ENCODE measurements around the gene TMEM214. TPM values are rescaled to one million over a fixed set of nuclear protein-coding genes. Genes with fewer than 3 reads are reported as not detected.
A peak's percentile ranks its signal among the peaks of the same experiment; 100 is the strongest.

TMEM214 gene
- total RNA-seq, 2 experiments from 2014 or later, result 22.0 to 24.6 TPM

DNA sequence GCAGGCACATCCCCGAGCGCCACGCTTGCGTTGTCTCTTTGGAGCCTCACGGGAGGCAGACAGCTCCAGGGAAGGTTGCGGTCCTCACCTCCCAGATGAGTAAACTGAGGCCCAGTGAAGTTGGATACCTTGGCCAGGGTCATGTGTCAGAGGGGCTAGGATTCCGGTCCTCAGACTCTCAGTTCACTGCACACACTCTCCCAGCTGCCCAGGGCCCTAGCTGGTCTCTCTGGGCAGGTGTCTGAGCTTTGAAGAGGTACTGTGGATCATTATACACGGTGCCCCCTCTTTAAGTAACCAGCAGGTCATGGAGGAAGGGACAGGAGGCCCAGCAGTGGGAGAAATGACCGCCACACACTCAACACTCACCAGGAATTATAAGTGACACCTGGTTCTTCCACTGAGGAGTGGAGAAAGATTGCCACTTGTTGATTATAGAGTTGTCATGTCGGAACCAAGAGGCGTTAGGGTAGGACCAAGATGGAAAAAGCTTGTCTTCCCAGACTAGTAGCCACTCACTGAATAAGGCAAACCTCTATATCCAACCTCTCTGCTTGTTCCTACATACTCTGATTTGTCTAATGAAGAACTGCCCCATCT lies 588 bp downstream of the TMEM214 start:
- ATAC-seq (ENCODE audit: poor library complexity), result no peak

DNA sequence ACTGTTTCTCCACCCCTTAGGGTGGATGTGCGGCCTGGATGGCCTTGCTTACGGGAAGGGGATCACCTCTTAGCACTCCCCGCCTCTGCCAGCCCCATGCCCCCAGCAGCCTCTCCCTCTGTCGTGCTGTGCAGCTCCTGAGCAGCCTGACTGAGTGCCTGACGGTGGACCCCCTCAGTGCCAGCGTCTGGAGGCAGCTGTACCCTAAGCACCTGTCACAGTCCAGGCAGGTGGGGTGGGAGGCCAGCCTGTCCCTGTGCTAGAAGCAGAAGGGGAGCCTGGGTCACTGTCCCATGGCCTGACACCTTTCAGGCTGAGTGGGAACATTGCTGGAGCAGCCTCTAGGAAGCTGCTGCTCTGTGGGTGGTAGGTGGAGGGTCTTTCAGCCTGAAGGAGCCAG lies 5.2 kb downstream of the TMEM214 start:
- Histone ChIP-seq H3K27me3 (ENCODE audit: control insufficient read depth in 1 of 2, insufficient read depth in 2 of 2, low read length in 2 of 2) (no peaks in the 10 kb centered on the region), H3K4me1 (ENCODE audit: insufficient read depth, low read length) (peaks cover 19% of the 10 kb centered on the region), H3K9me3 (ENCODE audit: control insufficient read depth in 1 of 2, insufficient read depth in 1 of 2, low read length in 2 of 2) (no peaks in the 10 kb centered on the region), H3K36me3 (ENCODE audit: insufficient read depth, low read length) (peaks cover 68% of the 10 kb centered on the region), H3K4me3 (ENCODE audit: low read length) (no peak overlapping the region), H3K27ac (ENCODE audit: low read depth in 1 of 2, low read length in 2 of 2) (no peak overlapping the region)
- Mint-ChIP-seq H3K4me1 (ENCODE audit: low read depth) (peaks cover 27% of the 10 kb centered on the region), H3K4me3 (no peak overlapping the region), H3K36me3 (ENCODE audit: low read depth) (peaks cover 82% of the 10 kb centered on the region), H3K9me3 (no peaks in the 10 kb centered on the region), H3K27ac (no peak overlapping the region), H3K27me3 (no peaks in the 10 kb centered on the region)
- intact Hi-C loops (cut with DNase I, micrococcal nuclease), result no loop called here
- ATAC-seq (ENCODE audit: poor library complexity) (no peak), DNase-seq (no peak)
- CTCF ChIA-PET, result interaction anchor here (0.9 kb wide), 1 partner anchor 12 kb away, joined by 3 read pairs; no protein-coding TSS in a partner anchor
- POLR2A ChIA-PET, result interaction anchor here (1.1 to 1.2 kb wide), 2 partner anchors 13 to 390 kb away, joined by 3 to 4 read pairs; partner anchors contain the start of genes AGBL5 and NRBP1
- TF ChIP-seq, protein P1, sequence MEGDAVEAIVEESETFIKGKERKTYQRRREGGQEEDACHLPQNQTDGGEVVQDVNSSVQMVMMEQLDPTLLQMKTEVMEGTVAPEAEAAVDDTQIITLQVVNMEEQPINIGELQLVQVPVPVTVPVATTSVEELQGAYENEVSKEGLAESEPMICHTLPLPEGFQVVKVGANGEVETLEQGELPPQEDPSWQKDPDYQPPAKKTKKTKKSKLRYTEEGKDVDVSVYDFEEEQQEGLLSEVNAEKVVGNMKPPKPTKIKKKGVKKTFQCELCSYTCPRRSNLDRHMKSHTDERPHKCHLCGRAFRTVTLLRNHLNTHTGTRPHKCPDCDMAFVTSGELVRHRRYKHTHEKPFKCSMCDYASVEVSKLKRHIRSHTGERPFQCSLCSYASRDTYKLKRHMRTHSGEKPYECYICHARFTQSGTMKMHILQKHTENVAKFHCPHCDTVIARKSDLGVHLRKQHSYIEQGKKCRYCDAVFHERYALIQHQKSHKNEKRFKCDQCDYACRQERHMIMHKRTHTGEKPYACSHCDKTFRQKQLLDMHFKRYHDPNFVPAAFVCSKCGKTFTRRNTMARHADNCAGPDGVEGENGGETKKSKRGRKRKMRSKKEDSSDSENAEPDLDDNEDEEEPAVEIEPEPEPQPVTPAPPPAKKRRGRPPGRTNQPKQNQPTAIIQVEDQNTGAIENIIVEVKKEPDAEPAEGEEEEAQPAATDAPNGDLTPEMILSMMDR (IDR thresholded peaks at IDR 0.05), result no peak

More for the DNA sequence above, 588 bp downstream of the TMEM214 start:
- CTCF ChIA-PET, result interaction anchor here (0.8 to 4.0 kb wide), 5 partner anchors 17 to 72 kb away, joined by 4 to 13 read pairs (median 4); partner anchors contain the start of genes AGBL5 and KHK
- intact Hi-C loops (cut with DNase I, micrococcal nuclease), result loop anchor here (1.0 to 5.0 kb wide), 6 partner anchors 16 to 101 kb away; partner anchors contain the start of genes AGBL5 (in 1 of the 2), MAPRE3 (in 1 of the 2), OST4 (in 1 of the 2) and PREB (in 1 of the 2)
- Mint-ChIP-seq H3K27me3 (no peaks in the 10 kb centered on the region), H3K36me3 (ENCODE audit: low read depth) (peaks cover 54% of the 10 kb centered on the region), H3K27ac (peak overlapping the region; percentile 83), H3K4me3 (peak overlapping the region; percentile 96), H3K9me3 (no peaks in the 10 kb centered on the region), H3K4me1 (ENCODE audit: low read depth) (peaks cover 45% of the 10 kb centered on the region)
- Histone ChIP-seq H3K36me3 (ENCODE audit: insufficient read depth, low read length) (peaks cover 35% of the 10 kb centered on the region), H3K27ac (ENCODE audit: low read depth in 1 of 2, low read length in 2 of 2) (peak overlapping the region; percentile 54 to 64), H3K4me1 (ENCODE audit: insufficient read depth, low read length) (peaks cover 36% of the 10 kb centered on the region), H3K27me3 (ENCODE audit: control insufficient read depth in 1 of 2, insufficient read depth in 2 of 2, low read length in 2 of 2) (no peaks in the 10 kb centered on the region), H3K4me3 (ENCODE audit: low read length) (peak overlapping the region; percentile 92), H3K9me3 (ENCODE audit: control insufficient read depth in 1 of 2, insufficient read depth in 1 of 2, low read length in 2 of 2) (no peaks in the 10 kb centered on the region)
- no peak for DNase-seq
- POLR2A ChIA-PET, result interaction anchor here (0.7 to 4.5 kb wide), 8 partner anchors 12 to 324 kb away, joined by 3 to 37 read pairs (median 4); partner anchors contain the start of genes AGBL5, GTF3C2, KHK and OST4
- TF ChIP-seq, protein P1 (IDR thresholded peaks at IDR 0.05), result no peak

DNA sequence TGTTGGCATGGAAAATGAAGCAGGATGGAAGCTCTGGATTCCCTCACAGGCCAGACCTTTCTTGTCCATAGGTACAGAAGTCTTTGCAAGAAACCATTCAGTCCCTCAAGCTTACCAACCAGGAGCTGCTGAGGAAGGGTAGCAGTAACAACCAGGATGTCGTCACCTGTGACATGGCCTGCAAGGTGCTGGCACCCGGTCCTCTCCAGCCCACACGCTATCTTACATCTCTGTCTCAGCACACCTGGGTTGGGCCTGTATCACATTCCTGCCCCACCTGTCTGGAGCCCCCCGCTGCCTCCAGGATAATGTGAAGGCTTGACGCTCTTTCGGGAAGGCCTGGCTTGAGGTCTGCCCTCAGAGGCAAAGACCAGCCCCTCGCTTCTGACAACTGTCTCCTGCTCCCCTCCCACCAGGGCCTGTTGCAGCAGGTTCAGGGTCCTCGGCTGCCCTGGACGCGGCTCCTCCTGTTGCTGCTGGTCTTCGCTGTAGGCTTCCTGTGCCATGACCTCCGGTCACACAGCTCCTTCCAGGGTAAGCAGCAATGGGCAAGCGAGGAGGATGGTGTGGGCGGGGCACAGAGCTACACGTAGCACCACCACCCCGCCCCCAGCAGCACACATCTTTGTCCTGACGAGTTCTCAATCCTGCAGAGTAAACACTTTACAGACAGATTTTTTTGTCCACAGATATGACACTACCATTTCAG lies 6.0 kb downstream of the TMEM214 start:
- TF ChIP-seq, protein P1 (IDR thresholded peaks at IDR 0.05), result no peak
- Histone ChIP-seq H3K27me3 (ENCODE audit: control insufficient read depth in 1 of 2, insufficient read depth in 2 of 2, low read length in 2 of 2) (no peaks in the 10 kb centered on the region), H3K4me1 (ENCODE audit: insufficient read depth, low read length) (peaks cover 12% of the 10 kb centered on the region), H3K9me3 (ENCODE audit: control insufficient read depth in 1 of 2, insufficient read depth in 1 of 2, low read length in 2 of 2) (no peaks in the 10 kb centered on the region), H3K36me3 (ENCODE audit: insufficient read depth, low read length) (peaks cover 68% of the 10 kb centered on the region), H3K4me3 (ENCODE audit: low read length) (no peak overlapping the region), H3K27ac (ENCODE audit: low read depth in 1 of 2, low read length in 2 of 2) (no peak overlapping the region)
- no peak for ATAC-seq (ENCODE audit: poor library complexity)
- H3K9me3 Mint-ChIP-seq, result no peaks in the 10 kb centered on the region
- CTCF ChIA-PET, result interaction anchor here (0.9 to 1.3 kb wide), 2 partner anchors 9 to 11 kb away, joined by 3 to 4 read pairs; no protein-coding TSS in a partner anchor
- no peaks in the 10 kb centered on the region for H3K27me3 Mint-ChIP-seq
- intact Hi-C loops (cut with DNase I, micrococcal nuclease), result no loop called here
- H3K4me3 Mint-ChIP-seq, result no peak overlapping the region
- DNase-seq, result no peak
- H3K27ac Mint-ChIP-seq, result peak overlapping the region; percentile 27
- peaks cover 78% of the 10 kb centered on the region for H3K36me3 Mint-ChIP-seq (ENCODE audit: low read depth)
- H3K4me1 Mint-ChIP-seq (ENCODE audit: low read depth), result peaks cover 20% of the 10 kb centered on the region
- POLR2A ChIA-PET, result interaction anchor here (1.4 to 1.9 kb wide), 2 partner anchors 10 to 12 kb away, joined by 3 to 9 read pairs; no protein-coding TSS in a partner anchor

All from CD4-positive, alpha-beta T cell (primary cell).